Activated gamma-delta T cell treated with anti-CD3 and anti-CD28 coated beads, Interleukin-2, amount 50 U/mL, for 16 hours (primary cell): Measurements from ENCODE around the gene MDK.
A peak's percentile ranks its signal among the peaks of the same experiment; 100 is the strongest.

Experiments
- DNase-seq: peaks from one replicate; pipeline ENCODE4 v3.0.0-alpha.2; 2020; ENCODE audit warnings: low read depth

MDK gene

DNA sequence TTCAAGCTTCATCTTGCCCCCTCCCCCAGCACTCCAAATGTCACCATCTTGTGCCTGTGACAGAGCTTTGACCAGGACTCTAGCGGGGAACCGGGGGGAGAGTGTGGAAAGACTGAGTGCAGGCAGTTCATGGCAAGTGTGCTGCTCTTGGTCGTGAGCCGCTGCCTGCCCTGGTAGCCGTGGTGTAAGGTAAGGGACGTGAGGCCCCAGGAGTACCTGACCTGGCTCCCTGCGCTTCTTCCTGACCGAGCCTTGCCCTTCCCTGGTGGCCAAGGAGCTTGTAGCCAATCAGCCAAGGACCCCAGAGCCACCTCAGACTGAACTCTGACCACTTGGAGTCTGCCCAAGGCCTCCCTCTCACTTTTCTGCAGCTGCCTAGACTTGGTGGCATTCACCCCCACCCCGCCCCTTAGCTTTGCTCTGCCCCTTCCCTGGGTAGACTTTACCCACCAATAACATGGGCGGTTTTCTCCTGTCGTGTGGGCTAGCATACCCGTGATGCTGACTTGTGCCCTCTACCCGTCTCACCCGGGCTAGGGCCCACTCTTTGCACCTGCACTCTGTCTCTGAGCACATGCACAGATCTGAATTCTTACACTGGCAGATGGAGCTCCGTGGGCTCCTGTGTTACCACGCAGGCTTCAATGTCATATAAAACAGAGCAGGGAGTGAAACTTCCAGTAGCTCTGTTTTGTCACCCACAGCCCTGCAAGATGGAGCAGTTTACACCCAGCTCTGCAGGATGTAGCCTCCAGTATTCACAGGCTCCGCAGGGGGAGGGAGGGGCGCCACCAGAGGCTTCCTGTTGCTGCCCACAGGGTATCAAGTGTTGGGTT, 32.7 kb upstream of the MDK start:
- DNase-seq: peak; percentile 64

DNA sequence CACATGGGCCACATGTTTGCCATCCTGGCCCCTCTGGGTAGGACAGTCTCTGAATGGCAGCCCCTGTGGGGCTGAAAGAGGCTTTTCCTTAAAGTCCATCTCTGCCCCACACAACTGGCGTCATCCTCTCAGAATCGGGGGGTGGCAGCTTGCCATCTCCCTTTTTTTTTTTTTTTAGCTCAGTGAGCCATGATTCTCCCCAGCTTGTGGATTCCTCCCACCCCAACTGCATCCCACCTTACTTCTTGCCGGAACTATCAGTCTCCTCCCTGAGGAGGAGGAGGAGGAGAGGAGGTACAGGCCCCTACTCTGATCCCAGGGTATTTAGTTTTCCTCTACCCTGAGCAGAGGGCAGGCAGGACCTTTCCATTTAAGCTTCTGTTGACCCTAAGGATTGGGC, 30.8 kb upstream of the MDK start:
- no peak for DNase-seq

DNA sequence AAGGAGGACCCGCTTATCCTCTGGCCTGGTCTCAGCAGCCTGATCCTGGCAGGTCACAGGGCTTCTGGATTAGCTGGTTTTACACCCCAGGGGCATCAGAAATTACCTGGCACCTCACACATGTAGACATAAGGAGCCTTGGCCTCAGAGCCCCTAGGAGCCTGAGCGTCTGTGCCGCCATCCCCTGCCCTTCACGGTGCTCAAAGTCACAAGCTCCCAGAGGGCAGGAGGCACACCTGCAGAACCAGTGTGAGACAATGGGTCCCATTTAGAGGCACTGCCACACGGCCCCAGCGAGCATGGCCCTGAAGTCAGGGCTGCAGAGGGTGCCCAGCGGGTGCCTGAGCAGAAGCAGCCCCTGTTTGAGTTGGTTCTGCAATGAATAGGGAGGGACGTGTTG, 30.3 kb upstream of the MDK start:
- DNase-seq: no peak

DNA sequence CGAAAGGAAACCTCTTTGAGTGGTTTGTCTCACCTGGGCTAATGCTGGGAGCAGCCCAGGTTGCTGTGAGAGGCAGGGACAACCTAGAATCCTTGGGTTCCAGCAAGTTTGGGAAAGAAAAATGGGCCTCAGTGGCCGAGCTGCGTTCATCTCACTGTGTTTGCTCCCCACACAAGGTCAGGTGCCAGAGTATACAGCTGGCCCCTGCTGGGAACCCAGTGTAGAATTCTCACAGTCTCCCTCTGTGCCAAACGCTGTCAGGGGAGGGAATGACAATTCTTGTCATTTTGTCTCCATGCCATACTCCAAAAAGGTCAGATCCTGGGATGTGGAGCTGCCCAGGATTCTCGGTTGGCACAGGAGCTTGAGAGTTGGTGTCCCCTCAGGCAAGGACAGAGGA, 29.9 kb upstream of the MDK start:
- no peak for DNase-seq

DNA sequence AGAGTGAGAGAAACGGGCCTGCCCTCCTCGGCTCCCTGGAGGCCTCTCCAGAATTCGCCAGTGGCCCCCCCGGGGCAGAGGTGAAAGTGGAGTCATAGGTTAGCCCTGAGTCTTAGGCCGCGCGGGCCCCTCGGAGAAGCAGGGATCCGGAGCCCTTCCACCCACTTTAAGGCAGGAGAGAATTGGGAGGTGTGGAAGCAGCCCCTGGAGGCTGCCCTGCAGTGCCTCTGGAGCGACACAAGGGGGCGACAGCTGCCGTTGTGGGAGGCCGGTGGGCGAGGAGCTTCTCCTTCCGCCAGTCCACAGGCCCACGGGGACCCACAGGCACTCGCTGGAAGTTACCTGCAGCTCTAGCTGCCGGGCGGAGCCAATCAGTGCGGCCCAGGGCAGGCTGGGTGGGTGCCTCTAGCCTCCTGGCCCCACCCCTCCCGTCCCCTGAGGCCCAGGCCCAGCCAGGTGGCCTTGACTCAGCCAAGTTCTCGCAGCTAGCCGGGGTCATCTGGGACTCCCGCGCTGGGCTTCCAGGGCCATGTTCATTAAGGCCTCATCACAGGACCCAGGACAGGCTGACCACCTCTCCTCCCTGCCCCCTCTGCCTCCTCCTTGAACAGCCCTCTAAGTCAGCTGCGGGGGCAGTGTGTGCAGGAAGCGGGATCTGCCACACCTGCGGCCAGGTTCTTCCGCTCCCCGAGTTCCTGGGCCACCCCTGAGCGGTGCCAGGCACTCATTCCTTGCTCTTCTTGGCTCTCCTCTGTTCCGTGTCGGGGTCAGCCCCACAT, 29.2 kb upstream of the MDK start:
- DNase-seq: peak; percentile 65

DNA sequence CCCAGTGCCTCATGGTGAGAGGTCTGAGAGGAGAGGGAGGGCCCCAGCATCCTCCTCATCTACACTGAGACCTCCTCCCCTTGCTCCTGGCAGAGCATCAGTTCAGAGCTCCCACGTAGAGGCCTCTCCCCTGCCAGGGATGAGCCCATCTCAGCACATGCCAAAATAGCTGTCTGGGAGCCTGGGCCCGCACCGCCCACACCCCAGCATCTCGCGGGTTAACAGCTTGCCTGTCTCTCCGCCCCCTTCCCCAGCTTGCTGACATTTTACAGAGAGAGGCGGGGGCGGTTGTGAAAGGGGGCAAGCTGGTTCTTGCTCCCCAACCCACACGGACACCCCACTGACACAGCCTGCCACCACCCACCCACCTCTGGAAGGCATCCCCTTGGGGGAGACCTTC, 27.8 kb upstream of the MDK start:
- DNase-seq: no peak

DNA sequence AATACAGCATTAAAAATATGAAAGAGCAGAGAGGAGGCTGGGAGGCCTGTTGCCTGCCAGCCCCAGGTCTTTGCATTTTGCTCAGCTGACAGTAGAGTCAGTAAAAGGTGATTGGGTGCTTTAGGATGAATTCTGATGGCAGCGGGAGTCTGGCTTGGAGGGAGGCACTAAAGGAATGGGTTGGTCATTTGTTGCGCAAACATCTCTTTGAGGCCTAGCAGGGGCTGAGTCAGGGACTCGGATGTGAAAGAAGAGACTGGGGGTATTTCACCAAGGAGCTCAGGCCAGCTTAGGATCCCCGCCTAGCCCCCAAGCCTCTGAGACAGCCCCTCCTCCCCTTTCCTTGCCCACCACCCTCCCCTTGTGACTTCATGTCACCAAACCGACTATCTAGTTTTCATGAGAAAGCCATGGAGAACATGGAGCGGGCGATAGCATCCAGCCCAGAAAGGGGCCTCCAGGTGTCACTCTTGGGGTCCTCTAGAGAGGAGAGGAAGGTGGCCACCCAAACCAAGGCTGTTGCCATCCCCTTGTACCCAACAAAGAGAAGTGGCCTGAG, 24.5 kb upstream of the MDK start:
- DNase-seq: no peak

DNA sequence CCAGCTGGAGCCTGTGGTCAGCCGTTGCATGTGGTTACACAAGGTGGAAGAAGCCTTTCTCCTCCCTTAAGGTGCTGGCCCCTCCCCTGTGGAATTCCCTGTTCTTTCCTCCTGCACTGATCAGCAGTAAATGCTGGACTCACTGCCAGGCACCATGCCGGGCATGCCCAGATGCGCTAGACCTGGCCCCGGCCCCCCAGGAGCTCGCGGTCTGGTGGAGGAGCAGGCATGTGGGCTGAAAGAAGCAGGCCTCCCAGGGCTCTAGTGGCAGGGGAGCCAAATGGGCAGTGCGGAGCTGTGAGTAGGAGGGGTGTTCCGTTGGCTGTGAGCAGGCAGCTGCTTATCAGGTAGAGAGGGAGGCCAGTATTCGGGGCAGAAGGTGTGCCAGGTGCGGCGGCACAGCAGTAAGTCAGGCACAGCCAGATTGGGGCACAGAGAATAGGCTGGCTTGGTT, 24.0 kb upstream of the MDK start:
- no peak for DNase-seq

DNA sequence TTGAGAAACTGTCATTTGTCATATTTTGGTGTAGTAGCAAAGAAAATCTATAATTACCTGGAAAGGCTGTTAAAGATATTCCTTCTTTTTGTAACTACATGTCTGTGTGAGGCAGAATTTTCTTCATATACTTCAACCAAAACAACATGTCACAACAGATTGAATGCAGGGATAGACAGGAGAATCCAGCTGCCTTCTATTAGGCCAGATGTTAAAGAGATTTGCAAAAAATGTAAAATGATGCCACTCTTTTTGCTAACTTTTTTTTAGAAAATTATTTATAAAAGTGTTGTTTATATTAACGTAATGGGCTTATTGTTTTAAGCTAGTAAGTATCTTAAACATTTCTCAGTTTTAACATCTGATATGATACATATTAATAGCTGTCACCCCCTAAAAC, 21.5 kb upstream of the MDK start:
- no peak for DNase-seq

DNA sequence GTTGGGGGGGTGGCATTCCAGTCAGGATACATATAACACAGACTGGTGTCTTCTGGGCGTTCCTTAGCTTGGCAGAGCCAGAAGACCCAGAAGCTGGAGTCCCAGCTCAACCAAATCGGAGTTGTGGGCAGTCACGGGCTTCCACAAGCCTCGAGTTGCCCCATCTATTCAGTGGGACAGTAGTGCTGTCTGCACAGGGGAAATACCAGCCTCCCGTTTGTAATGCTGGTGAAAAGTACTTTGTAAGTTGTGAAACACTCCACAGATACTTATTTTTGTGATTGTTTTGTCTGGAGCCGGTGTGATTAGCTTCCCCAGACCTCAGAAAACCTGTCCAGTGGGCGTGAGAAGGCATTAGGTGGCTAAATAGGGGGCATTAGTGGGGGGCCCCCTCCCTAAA, 20.6 kb upstream of the MDK start:
- DNase-seq: no peak

DNA sequence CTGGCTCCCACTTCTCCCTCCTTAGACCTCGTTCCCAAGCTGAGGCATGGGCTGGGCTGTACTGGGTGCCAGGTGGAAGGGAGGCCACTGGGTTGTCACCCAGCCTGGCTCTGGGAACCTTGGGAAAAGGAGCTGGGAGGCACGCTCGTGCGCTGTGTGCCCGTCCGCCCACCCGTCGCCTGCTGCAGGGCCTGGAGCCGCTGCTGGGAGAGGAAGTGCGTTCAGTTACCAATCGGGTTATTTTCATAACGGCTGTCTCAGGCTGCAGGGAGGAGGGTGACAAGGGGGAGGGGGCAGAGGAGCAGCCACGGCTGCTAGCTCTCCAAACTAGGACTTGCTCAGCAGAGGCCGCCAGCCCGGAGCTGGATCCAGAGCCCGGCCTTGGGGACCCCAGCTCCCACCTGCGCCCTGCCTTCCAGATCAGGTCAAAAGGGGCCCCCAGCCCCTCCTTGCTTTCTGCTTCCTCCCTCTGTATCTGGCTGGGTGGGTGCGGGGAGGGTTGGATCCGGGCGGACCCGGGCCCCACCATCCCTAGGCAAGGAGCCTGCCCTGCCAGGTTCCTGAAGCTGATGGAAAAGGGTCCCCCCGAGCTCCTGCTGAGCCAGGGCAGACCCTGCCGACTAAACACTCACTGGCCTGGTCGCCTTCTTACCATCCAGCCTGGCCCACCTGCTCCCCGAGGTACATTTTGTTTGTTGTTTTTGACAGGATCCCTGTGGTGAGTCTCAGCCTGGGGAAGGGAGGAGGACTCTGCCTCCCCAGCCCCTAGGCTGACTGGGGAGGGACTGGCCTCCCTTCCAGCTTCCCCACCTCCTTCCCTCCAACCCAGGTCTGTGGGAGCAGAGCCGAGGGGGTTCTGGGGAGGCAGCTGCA, 19.9 kb upstream of the MDK start:
- DNase-seq: no peak

DNA sequence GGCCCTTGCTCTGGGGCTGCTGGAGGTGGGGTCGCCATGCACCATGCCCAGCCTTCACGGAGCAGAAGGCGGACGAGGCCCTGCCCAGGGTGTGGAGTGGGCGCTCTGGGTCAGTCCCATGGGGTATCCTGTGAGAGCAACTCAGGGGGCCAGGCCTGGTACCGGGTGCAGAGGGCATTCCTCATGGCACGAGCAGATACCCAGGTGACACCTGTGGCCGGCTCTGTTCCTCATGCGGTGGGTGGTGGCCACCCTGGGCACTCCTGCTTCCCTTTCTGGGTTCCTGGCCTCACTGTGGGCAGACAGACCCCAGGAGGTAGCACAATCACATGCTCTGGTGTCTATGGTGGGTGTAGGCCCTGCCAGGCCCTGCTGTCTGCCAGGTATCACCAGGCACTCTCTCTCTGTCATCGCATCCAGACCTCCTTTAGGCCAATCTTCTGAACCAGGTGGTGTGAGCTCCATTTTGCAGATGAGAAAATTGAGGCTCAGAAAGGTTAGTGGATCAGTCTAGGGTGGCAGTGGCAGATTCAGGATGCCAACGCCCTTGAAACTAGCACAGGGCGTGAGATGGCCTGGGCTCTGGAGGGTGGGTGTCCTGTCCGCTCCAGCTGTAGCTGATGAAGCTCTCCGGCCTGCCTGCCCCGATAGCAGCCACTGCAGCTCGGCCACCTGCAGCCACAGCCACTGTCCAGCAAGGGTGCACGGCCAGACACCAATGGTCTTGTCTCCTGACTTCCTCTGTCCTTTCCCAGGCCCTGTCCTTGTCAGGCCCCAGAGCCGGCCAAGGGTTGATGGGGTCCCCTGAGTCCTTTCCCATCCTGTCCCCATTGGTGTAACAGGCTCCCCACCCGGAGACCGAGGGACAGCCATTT, 19.1 kb upstream of the MDK start:
- DNase-seq: no peak

DNA sequence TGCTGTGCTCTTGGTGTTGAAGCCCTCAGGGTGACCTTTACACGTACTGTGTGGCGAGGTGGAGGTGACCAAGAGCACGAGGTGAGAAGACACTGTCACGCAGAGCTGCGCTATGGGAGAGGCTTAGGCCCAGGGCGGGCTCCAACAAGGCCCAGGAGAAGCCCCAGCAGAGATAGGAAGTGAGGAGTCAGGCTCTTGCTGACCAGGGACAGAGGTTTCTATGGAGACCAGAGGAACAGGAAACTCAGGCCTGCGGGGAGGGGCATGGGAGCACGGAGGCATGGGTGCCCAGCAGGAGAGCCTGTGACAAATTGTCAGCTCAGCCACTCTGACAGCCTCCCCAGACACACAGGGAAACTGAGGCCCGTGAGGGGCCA, 18.4 kb upstream of the MDK start:
- DNase-seq: no peak

DNA sequence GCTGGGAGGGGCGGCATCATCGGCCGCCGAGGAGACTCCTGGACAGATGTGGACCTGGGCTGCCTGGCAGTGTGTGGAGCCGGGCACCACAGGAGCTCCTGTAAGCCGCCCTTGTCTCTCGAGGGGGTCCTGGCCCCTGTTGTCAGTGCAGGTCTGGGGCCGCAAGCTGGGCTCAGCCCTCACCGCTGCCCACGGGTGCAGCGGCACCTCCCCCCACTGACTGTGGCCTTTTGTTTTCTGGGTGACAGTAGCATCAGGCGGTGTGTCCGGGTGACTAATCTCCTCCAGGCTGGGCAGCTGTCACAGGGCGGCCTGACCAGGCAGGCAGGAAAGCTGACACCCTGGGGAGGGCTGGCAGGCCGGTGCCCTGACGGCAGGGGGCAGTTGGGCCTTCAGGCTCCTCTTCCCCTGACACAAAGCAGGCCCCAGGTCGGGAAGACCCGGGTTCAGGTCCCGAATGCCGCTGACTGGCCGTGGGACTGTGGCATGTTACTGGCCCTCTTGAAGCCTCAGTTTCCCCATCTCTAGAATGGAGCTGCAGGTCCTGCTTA, 17.9 kb upstream of the MDK start:
- DNase-seq: no peak

DNA sequence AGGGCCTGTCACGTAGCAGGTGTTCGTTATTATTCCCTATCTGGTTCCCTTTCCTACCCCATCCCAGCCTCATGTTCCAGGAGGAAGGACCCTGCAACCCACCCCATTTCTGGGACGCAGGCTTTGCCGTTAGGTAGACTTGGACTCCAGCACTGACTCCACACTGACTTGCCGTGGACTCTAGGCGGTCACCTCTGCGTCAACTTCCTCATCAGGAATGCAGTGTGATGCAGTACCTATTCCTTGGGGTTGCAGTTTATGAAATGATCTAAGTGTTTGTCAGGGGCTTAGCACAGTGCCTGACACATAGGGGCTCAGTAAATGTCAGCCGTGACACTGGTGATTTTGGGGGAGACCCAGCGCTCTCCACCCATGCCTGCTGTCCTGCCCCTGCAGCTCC, 17.4 kb upstream of the MDK start:
- no peak for DNase-seq

DNA sequence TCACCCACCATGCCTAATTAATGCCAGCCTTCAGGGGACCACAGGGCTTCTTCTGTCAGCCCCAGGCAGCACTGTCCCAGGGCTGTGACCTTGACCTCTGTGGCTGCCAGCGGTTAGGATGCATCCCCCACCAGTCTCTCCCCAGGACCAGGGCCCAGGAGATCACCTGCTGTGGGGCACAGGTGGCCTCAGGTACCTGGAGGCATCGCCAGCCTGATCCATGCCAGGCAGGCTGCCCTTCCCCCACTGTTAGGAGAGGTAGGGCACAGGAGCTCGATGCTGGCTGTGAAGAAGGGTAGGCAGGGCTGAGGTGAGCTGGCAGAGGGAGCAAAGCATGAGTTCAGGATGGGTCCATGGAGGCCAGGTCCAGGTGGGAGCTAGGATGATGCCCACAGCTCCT, 16.7 kb upstream of the MDK start:
- no peak for DNase-seq

DNA sequence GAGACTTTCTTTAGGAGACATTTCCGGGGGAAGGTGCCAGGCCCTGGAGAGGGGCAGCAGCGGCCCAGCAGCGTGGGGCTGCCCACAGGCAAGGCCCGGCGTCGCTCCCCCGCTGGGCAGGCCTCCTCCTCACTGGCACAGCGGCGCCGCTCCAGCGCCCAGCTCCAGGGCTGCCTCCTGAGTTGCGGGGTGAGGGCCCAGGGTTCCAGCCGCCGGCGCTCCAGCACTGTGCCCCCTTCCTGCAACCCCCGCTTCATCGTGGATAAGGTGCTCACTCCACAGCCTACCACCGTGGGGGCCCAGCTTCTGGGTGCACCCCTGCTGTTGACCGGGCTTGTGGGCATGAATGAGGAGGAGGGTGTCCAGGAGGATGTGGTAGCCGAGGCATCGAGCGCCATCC, 15.2 kb upstream of the MDK start:
- no peak for DNase-seq

DNA sequence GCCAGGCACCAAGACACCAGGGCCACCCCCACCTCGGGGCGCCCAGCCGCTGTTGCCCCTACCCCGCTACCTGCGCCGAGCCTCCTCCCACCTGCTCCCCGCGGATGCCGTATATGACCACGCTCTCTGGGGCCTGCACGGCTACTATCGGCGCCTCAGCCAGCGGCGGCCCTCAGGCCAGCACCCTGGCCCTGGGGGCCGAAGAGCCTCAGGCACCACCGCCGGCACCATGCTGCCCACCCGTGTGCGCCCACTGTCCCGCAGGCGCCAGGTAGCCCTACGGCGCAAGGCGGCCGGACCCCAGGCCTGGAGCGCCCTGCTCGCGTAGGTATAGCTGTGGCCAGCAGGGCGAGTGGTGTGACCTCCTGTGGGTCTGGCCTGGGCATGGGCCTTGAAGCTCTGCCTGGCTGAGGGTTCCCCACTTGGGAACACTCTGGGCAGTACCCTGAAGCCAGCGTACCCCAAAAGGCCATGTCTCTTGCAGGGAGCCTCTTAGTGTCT, 14.8 kb upstream of the MDK start:
- no peak for DNase-seq

DNA sequence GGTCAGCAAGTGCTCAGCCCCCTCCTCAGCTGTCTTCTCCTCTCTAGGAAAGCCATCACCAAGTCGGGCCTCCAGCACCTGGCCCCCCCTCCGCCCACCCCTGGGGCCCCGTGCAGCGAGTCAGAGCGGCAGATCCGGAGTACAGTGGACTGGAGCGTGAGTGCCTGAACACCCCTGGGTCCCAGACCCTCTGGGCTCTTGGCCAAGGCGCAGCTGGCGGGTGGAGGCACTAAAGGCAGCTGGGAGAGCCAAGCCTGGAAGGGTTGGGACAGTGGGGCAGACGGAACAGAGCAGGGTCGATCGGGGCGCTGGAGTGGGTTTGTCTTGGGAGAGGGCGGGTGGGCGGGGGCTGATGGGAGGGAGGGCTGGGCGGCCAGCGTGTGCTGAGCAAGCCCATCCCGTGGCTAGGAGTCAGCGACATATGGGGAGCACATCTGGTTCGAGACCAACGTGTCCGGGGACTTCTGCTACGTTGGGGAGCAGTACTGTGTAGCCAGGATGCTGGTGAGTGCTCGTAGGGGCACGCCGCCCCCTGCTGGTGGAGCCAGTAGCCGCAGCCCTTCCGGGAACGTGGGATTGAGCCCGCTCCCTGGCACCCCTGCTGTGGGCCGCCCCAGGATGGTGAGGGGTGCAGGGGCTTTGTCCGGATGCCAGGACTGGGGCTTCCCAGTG, 14.1 kb upstream of the MDK start:
- peak; percentile 72 for DNase-seq

DNA sequence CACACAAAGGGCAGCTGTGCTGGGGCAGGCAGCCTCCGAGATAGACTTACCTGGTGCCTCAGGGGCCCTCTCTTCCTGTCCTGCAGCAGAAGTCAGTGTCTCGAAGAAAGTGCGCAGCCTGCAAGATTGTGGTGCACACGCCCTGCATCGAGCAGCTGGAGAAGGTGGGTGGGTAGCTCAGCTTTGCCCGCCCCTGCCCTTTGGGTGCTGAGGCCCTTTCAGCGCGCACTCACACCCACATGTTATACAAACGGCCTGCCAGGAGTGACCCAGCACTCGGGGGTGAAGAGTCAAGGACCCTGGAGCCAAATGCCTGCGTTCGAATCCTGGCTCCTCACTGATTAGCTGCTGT, 13.6 kb upstream of the MDK start:
- no peak for DNase-seq
